Spleen (tissue), 11 donors: ENCODE measurements around the gene FNDC3A. TPM values are rescaled to one million over a fixed set of nuclear protein-coding genes. Genes with fewer than 3 reads are reported as not detected.
A peak's percentile ranks its signal among the peaks of the same experiment; 100 is the strongest.

Experiments
- DNase-seq: peaks from one replicate; pipeline ENCODE4 v3.0.0-alpha.2; 2020
- H3K27ac ChIP-seq, 8 donors: fragments of 200-600 bp; sonication (generic) in 7 of 8; 1 replicate in 4 of 8; 2 replicates in 4 of 8; pipeline versions ENCODE4 v1.5.0 to v1.8.0; 2016 to 2021; ENCODE audit warnings: inconsistent platforms in 4 of 8, mild to moderate bottlenecking in 4 of 8, moderate library complexity in 1 of 8
- H3K27me3 ChIP-seq, 7 donors: fragments of 200-600 bp; sonication (generic) in 6 of 7; replicated peaks in 1 of 7; 1 replicate in 4 of 7; 2 replicates in 3 of 7; pipeline versions ENCODE4 v1.5.0 to v1.8.0; 2016 to 2021; ENCODE audit warnings: inconsistent platforms in 3 of 7, mild to moderate bottlenecking in 1 of 7
- H3K36me3 ChIP-seq, 6 donors: fragments of 200-600 bp; sonication (generic) in 5 of 6; 1 replicate in 4 of 6; 2 replicates in 2 of 6; pipeline versions ENCODE4 v1.5.0 to v1.8.0; 2016 to 2021; ENCODE audit warnings: inconsistent platforms in 2 of 6
- H3K4me1 ChIP-seq, 6 donors: fragments of 200-600 bp; sonication (generic) in 5 of 6; 1 replicate in 3 of 6; 2 replicates in 3 of 6; pipeline versions ENCODE4 v1.5.0 to v1.8.0; 2016 to 2021; ENCODE audit warnings: inconsistent platforms in 3 of 6
- H3K4me3 ChIP-seq, 8 donors: fragments of 200-600 bp; sonication (generic) in 7 of 8; 1 replicate in 4 of 8; 2 replicates in 4 of 8; pipeline versions ENCODE4 v1.5.0 to v1.8.0; 2016 to 2021; ENCODE audit warnings: inconsistent platforms in 4 of 8, mild to moderate bottlenecking in 4 of 8, moderate library complexity in 2 of 8
- H3K9me3 ChIP-seq, 8 donors: fragments of 200-600 bp; sonication (generic) in 7 of 8; 1 replicate in 4 of 8; 2 replicates in 4 of 8; pipeline versions ENCODE4 v1.5.0 to v1.8.0; 2016 to 2021; ENCODE audit warnings: inconsistent platforms in 4 of 8
- POLR2A ChIP-seq, 3 donors: fragments of 450-650 bp; IDR thresholded peaks; one replicate each; pipeline ENCODE4 v1.5.1; 2017; ENCODE audit warnings: antibody characterized with exemption in 3 of 3, mild to moderate bottlenecking in 1 of 3
- POLR2AphosphoS5 ChIP-seq, 3 donors: sonication (generic); formaldehyde crosslinking; IDR thresholded peaks; one replicate each; pipeline ENCODE4 v1.5.1; 2017; ENCODE audit warnings: antibody characterized with exemption in 3 of 3
- WGBS, 5 donors: extraction: QIAGEN DNeasy Blood & Tissue Kit in 3 of 5; methylation state at CpG; one replicate each; pipeline versions ENCODE4 v1.1.5 to v1.1.7; 2013 to 2018; 5-methylcytosine and 5-hydroxymethylcytosine counted together
- intact Hi-C: fragments of 100-400 bp; cut with DNase I; formaldehyde crosslinking; loops from one replicate; pipeline ENCODE4 v1.15.0; 2023; ENCODE audit warnings: low total_unique reads
- polyA plus RNA-seq, 3 donors: library from polyadenylated mRNA; stranded (reverse); fragments of 200-250 nt; gene quantifications; one replicate each; pipeline ENCODE4 v1.2.1, GENCODE V29; 2013
- total RNA-seq, 7 donors: library from RNA; depleted of rRNA in 3 of 7; stranded (reverse); fragments of >200 nt in 3 of 7; fragmentation: NEBNext Ultra II Directional in 4 of 7; extraction: Animal tissue kit (Norgen Biotek cat#: 25700) in 4 of 7; gene quantifications; one replicate each; pipeline versions ENCODE4 v1.1.0 to v1.2.1, GENCODE V29; 2016 to 2021
- TF ChIP-seq, protein P1 (sequence below), 11 experiments: fragments of 200-600 bp in 7 of 11; fragments of 450-650 bp in 4 of 11; sonication (generic) in 4 of 11; IDR thresholded peaks in 8 of 11; conservative IDR thresholded peaks in 3 of 11; 1 replicate in 7 of 11; 2 replicates in 4 of 11; pipeline versions ENCODE4 v1.4.0 to v1.8.0; 2016 to 2021; ENCODE audit warnings: antibody characterized with exemption in 11 of 11, inconsistent platforms in 4 of 11, mild to moderate bottlenecking in 1 of 11
- donor health status: healthy with polysubstance abuse.
- donor health status: DM: no; HTN: no; CAD: no; lungs with moderate emphysema.
- donor health status: DM: no; HTN: no; CAD: no.
- donor health status: Bipolar disorder and iron deficiency.
- donor health status: healthy.
- donor health status: DM: no; HTN: no; CAD: no.
- donor health status: DM: yes; HTN: yes; CAD: no.

Gene FNDC3A
- total and polyA plus RNA-seq, 10 donors: 11.2 to 83.7 (median 53.8) TPM

DNA sequence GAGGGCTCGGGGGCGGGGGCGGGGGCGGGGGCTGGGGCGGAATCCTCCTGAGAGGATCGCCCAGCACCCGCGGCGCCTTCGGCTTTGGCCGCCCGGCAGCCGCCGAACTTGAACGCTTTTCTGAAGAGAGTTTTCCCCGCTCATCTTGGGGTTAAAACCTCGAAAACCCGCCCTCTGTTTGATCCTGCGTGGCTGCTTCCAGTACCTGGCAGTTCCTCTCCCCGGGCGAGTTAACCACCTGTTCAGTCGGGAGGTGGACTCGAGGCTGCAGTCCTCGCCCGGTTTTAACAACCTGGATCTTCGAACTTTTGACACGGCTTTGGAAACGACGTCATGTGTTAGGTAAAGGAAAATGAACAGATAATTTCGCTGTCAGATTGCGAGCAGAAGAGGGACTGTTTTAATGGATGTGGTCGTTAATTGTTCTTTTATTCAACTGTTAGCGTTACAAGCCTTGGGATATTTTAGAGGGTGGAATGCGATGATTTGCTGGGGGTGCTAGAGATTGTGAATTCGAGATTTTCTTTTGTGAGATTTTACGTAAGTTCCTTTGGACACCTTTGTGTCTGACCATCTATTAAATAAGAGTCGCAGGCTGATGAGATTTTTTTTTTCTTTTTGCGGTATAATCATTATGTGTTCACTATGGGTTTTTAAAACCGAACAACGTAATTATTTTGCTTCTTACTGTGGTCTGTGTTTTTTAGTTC is 1.0 kb downstream of the FNDC3A start:
- Histone ChIP-seq H3K36me3 (no peaks in the 10 kb centered on the region), H3K27me3 (no peaks in the 10 kb centered on the region), H3K9me3 (peaks cover 0 to 27% (median 25%) of the 10 kb centered on the region in 8 donors), H3K4me1 (peaks cover 26 to 63% (median 51%) of the 10 kb centered on the region in 6 donors), H3K4me3 (peak overlapping the region; percentile 69 to 86 (median 76)), H3K27ac (peak overlapping the region; percentile 99 to 100 (median 100))
- WGBS, 5 donors: 0 to 2% (median 1%) methylated on average over 23 to 40 of the region's 40 CpGs
- TF ChIP-seq, protein P1, sequence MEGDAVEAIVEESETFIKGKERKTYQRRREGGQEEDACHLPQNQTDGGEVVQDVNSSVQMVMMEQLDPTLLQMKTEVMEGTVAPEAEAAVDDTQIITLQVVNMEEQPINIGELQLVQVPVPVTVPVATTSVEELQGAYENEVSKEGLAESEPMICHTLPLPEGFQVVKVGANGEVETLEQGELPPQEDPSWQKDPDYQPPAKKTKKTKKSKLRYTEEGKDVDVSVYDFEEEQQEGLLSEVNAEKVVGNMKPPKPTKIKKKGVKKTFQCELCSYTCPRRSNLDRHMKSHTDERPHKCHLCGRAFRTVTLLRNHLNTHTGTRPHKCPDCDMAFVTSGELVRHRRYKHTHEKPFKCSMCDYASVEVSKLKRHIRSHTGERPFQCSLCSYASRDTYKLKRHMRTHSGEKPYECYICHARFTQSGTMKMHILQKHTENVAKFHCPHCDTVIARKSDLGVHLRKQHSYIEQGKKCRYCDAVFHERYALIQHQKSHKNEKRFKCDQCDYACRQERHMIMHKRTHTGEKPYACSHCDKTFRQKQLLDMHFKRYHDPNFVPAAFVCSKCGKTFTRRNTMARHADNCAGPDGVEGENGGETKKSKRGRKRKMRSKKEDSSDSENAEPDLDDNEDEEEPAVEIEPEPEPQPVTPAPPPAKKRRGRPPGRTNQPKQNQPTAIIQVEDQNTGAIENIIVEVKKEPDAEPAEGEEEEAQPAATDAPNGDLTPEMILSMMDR (IDR thresholded peaks at IDR 0.05 in 8 of 11, conservative IDR thresholded peaks at IDR 0.05 in 3 of 11): no peak
- TF ChIP-seq POLR2AphosphoS5 (IDR thresholded peaks at IDR 0.05): peak in 1 of 3 donors; percentile 3
- TF ChIP-seq POLR2A (IDR thresholded peaks at IDR 0.05): no peak
- no peak for DNase-seq
- intact Hi-C loops: no loop called here

DNA sequence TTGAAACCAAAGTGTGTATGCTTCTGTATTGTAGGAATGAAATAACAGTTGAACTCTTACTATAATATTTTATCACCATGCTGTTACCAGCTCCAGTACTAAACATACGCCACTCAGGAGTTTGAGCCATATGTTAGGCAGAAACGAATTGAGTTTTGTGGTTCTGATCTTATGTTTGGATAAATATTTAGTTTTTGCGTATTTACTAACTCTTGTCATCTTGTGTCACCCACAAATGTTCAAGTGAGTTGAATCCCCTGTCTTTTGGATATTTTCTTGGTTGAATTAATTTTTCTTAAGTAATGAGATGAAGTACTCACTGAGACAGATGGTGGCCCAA is 1.5 kb downstream of the FNDC3A start:
- Histone ChIP-seq H3K27ac (peak overlapping the region in 7 of 8 donors; percentile 99 to 100 (median 100)), H3K36me3 (no peaks in the 10 kb centered on the region), H3K27me3 (no peaks in the 10 kb centered on the region), H3K4me3 (peak overlapping the region; percentile 69 to 86 (median 76)), H3K9me3 (peaks cover 0 to 25% (median 23%) of the 10 kb centered on the region in 8 donors), H3K4me1 (peaks cover 26 to 67% (median 51%) of the 10 kb centered on the region in 6 donors)
- 12 to 21% (median 19%) methylated on average over 3 of the region's 3 CpGs for WGBS, 5 donors
- TF ChIP-seq POLR2AphosphoS5 (IDR thresholded peaks at IDR 0.05) (no peak), POLR2A (IDR thresholded peaks at IDR 0.05) (no peak)
- TF ChIP-seq, protein P1 (IDR thresholded peaks at IDR 0.05 in 8 of 11, conservative IDR thresholded peaks at IDR 0.05 in 3 of 11): no peak
- intact Hi-C loops: no loop called here
- DNase-seq: no peak

DNA sequence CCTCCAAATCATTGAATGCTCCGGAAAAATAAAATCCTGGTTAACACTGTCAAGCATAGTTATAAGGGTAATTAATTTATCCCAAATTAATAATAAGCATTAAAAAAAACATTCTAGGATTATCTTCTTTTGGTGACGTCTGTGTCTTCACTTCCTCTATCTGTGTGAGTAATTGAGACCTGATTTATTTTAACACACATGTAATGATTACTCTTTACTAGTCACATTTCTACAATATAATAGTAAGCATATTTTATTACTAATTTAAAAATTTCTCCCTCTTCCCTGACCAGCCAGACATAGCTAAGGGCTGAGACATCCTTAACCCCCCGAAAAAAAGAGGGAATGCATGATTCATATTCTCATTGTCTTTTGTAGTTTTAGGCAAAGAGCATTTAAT is 2.3 kb downstream of the FNDC3A start:
- Histone ChIP-seq H3K9me3 (peaks cover 0 to 19% (median 17%) of the 10 kb centered on the region in 8 donors), H3K27me3 (no peaks in the 10 kb centered on the region), H3K4me1 (peaks cover 26 to 74% (median 51%) of the 10 kb centered on the region in 6 donors), H3K36me3 (no peaks in the 10 kb centered on the region), H3K27ac (peak overlapping the region in 5 of 8 donors; percentile 99 to 100 (median 100)), H3K4me3 (peak overlapping the region in 5 of 8 donors; percentile 69 to 86 (median 77))
- intact Hi-C loops: no loop called here
- no peak for DNase-seq
- TF ChIP-seq, protein P1 (IDR thresholded peaks at IDR 0.05 in 8 of 11, conservative IDR thresholded peaks at IDR 0.05 in 3 of 11): no peak
- TF ChIP-seq POLR2A (IDR thresholded peaks at IDR 0.05) (no peak), POLR2AphosphoS5 (IDR thresholded peaks at IDR 0.05) (no peak)
- 60 to 71% (median 64%) methylated on average over 3 of the region's 3 CpGs for WGBS, 5 donors

DNA sequence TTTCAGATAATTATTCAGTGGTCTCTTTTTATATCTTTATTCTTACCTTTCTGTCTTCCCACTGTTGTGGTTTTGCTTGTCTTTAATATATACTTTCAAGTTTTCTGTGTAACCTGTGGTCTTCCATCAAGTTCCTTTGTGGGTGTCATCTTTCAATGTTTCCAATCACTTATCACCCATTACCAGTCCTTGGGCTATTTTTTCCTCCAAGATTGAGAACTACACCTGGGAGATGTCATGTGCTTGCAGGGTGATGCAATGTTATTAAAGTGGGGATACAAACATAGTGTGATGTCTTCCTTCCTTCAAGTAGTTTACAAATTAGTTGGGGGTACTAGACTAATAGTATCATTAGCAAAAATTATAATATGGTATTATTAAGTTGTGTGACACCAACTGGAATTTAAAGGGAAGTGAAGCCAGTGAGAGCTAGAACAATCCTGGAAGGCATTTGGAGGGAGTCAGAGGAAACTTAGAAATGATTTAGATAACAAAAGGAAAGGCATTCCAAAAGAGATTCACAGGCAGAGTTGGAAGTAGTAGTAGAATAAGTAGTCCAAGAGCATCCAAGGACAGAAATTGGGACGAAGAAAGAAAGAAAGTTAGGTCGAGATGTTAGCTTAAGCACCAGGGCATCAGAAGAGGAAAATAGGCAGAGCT is 3.4 kb downstream of the FNDC3A start:
- H3K27ac ChIP-seq: peak overlapping the region in 4 of 8 donors; percentile 5 to 29 (median 14)
- intact Hi-C loops: no loop called here
- peaks cover 0 to 8% (median 6%) of the 10 kb centered on the region in 8 donors for H3K9me3 ChIP-seq
- peak overlapping the region in 2 of 8 donors; percentile 78 to 86 for H3K4me3 ChIP-seq
- no peak for DNase-seq
- no peaks in the 10 kb centered on the region for H3K36me3 ChIP-seq
- H3K27me3 ChIP-seq: no peaks in the 10 kb centered on the region
- TF ChIP-seq, protein P1 (IDR thresholded peaks at IDR 0.05 in 8 of 11, conservative IDR thresholded peaks at IDR 0.05 in 3 of 11): no peak
- TF ChIP-seq POLR2A (IDR thresholded peaks at IDR 0.05) (no peak), POLR2AphosphoS5 (IDR thresholded peaks at IDR 0.05) (no peak)
- H3K4me1 ChIP-seq: peaks cover 26 to 81% (median 51%) of the 10 kb centered on the region in 6 donors
- 75 to 90% (median 87%) methylated on average over 2 of the region's 2 CpGs for WGBS, 5 donors
